Measurements from ENCODE around the gene CRIP3.
"Not testable (repeated sequence)": the region's sequence is repeated elsewhere in the genome, so short reads cannot be mapped to it uniquely, and the experiment has no call there.

The CRIP3 gene

DNA sequence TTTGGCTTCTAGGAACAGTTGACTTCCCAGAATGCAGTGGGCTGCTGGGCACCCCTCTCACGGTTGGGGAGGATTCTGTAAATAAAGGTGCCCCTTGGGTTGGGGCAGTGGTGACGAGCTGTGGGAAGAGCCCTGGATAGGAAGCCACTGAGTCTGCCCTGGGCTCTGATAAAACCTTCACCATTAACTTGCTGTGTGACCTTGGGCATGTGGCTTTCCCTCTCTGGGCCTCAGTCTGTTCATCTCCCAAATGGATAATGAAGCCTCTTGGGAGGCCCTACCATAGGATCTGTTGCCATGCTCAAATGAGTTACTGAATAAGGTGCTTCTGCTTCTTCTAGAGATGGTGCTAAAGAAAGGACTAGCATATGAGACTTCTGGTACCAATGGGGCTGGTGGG is 3.7 kb downstream of the CRIP3 start:
- no peak for DNase-seq

DNA sequence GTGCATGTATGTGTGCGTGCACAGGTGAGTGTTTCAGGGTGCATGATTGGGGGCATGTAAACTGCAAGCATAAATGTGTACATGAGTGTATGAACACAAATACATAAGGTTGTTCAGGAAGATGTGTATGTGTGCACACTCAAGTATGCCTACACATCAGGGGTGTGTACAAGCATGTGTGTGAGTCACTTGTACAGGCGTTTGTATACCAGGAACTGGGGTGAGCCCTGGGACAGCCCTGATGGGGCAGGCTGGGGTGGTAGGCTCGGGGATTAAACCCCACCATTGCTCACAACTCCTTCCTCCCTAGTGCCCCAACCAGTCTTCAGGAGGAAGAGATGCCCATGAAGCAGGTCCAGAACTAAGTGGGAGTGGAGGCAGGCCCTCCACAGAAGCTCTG is 4.3 kb downstream of the CRIP3 start:
- no peak for DNase-seq

- DNase-seq: no peak
Measured at GRCh38 chr6:43303751-43304331, 4.8 kb downstream of the CRIP3 start.

DNA sequence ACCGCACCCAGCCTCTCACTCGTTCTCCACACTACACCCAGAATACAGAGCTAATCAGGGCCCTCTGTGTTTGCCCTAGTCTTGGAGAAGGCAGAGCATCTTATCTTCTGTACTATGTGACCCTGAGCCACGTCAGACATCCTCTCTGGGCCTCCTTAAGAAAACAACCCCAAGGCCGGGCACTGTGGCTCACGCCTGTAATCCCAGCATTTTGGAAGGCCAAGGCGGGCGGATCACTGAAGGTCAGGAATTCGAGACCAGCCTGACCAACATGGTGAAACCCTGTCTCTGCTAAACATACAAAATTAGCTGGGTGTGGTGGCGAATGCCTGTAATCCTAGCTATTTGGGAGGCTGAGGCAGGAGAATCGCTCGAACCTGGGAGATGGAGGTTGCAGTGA is 5.6 kb downstream of the CRIP3 start:
- not testable (repeated sequence) for DNase-seq

DNA sequence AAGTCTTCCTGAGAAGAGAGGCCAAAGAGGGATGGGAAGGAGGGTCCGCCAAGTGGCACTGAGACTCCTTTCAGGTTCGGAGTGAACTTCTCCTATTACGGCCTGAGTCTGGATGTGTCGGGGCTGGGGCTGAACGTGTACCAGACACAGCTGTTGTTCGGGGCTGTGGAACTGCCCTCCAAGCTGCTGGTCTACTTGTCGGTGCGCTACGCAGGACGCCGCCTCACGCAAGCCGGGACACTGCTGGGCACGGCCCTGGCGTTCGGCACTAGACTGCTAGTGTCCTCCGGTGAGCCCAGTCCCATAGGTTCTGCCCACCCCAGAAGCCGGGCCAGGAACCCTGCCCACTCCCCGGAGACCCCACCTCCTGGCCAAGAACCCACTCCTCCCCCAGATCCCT is 6.5 kb downstream of the CRIP3 start:
- no peak for DNase-seq

GRCh38 chr6:43301081-43301870 is 7.3 kb downstream of the CRIP3 start:
- DNase-seq: no peak

DNA sequence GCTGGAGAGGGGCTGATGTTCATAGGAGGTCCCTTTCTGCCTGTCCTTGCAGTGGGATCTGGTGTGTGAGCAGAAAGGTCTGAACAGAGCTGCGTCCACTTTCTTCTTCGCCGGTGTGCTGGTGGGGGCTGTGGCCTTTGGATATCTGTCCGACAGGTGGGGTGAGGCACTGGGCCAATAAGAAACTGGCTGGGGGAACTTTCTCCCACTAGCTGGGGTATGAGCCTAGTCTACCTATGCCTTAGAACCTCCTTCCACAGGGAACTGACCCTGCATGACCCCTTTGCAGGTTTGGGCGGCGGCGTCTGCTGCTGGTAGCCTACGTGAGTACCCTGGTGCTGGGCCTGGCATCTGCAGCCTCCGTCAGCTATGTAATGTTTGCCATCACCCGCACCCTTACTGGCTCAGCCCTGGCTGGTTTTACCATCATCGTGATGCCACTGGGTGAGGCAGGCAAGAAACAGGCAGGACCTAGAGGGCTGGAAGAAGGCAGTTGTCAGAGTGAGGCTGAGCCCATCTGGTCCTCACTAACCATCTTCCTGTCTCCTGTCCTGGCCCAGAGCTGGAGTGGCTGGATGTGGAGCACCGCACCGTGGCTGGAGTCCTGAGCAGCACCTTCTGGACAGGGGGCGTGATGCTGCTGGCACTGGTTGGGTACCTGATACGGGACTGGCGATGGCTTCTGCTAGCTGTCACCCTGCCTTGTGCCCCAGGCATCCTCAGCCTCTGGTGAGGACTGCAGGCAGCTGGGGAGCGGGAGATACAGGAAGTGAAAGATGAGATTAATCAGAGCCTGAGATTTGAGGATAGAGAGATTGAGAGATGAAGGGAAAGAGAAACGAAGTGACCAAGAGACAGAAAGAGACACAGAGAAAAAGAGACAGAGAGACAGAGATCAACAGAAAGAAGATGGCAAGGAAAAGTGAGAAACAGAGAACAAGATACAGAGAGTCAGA is 9.0 kb downstream of the CRIP3 start:
- no peak for DNase-seq

DNA sequence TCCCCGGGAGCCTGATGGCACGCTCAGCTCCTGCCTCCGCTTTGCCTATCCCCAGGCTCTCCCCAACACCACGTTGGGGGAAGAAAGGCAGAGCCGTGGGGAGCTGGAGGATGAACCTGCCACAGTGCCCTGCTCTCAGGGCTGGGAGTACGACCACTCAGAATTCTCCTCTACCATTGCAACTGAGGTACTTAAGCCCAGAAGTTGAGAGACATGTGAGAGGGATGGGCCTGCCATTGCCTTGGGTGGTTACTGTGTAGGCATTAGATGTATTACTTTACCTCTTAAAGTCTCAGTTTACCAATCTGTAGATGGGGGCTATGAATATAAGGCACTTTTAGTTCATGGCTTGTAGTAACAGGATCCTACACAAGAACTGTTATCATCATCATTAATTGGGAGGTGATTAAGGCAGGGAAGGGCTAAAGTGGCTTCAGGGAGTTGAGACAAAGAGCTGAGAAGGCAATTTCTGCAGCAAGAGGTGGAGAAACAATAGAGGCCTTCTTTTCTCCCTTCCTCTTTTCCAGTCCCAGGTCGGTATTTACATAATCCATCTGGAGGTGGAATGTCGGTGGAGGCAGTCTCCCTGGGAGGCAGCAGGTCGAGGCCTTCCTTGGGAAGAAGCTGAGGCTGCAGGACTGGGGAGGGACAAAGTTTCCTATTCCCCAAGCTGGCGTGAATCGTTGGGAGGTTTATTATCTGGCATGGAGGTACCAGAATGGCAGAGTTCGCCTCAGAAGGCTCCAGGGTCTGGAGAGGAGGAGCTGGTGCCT is 9.9 kb downstream of the CRIP3 start:
- DNase-seq: no peak

GRCh38 chr6:43297644-43298564 is 10.7 kb downstream of the CRIP3 start, which contains the start of gene SLC22A7:
SLC22A7 (plus strand) TSS chr6:43298260; CDS start chr6:43298359, 99 bp downstream.
- no peak for DNase-seq

DNA sequence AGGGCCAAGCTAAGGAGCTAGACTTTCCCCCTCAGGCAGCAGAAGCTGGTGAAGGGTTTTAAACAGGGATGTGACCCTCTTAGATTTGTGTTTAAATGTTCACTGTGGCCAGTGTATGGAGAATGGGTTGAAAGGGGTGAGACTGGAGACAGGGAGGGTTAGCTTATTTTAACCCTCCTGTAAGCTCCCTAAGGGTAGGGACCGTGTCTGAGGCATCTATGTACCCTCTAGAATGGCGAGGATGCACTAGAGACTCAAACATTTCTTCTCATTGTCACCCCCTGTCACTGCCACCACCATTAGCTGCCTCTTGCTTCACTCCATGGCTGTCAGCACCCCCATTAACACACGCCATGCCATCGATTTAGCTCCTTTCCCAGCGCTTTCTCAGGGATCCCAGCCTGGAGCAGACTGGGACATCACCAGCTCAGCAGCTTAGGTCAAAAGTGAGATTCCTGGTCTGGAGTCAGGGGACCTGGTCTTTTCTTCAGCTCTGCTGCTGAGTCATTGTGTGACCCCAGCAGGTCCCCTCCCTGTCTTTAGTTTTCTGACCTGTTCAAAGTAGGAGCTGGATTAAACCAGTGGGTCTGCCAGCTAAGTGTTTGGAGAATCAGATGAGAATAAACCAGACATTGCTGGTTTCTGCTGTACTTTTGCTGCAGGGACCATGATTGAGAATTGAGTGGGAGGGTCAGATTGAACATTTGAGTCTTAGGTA is 11.7 kb downstream of the CRIP3 start:
- DNase-seq: no peak

- no peak for DNase-seq
Measured at GRCh38 chr6:43295456-43295855, 13.2 kb downstream of the CRIP3 start.

DNA sequence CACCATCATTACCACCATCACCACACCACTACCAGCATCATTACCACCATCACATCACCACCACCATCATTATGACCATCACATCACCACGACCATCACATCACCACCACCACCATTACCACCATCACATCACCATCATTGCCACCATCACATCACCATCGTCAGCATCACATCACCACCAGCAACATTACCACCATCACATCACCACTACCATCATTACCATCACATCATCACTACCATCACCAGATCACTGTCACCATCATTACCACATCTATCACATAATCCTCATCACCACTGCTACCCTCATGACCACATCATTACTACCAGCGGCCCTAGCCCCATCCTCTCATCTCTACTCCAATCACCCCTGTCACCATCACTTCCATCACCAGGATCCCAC is 14.1 kb downstream of the CRIP3 start:
- no peak for DNase-seq

- DNase-seq: no peak
Measured at GRCh38 chr6:43293698-43294097, 14.9 kb downstream of the CRIP3 start.

DNA sequence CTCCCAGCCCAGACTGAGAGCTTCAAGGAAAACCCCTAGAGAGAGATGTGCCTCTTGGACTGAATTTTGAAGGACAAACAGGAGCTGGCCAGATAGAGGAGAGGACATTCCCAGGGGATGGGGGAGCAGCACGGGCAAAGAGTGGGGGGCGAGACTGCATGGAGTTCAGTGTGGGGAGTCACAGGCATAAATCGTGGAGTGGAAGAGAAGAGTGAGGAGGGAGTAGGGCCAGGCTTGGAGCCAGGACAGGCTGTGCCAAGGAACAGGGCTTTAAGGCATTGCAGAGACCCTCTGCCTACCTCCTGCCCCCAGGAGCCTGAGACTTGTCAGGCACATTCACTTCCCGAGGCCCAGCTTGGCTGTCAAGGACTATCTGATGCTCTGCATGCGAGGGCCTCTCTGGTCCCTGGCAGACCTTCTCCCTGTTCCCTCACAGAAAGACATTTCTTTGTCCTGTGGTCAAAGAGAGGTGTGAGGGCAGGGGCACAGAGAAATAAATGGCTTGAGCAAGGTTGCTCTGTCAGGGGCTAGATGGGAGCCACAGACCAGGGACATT is 15.8 kb downstream of the CRIP3 start:
- DNase-seq: no peak

DNA sequence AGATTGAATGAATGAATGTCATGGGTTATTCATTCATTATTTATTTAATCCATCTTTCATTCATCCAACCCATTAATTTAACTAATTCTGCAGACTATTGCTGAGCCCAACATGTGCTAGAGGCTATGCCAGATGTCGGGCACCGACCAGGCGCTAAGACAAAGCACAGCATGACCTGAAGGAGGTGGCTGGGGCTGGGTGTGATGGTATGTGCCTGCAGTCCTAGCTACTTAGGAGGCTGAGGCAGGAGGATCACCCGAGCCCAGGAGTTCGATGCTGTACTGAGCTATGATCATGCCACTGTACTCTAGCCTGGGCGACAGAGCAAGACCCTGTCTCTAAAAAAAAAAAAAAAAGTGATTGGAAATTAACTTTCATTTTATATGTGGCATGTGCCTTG is 16.3 kb downstream of the CRIP3 start:
- DNase-seq: no peak

- DNase-seq: no peak
Measured at GRCh38 chr6:43291708-43292107, 16.9 kb downstream of the CRIP3 start.

DNA sequence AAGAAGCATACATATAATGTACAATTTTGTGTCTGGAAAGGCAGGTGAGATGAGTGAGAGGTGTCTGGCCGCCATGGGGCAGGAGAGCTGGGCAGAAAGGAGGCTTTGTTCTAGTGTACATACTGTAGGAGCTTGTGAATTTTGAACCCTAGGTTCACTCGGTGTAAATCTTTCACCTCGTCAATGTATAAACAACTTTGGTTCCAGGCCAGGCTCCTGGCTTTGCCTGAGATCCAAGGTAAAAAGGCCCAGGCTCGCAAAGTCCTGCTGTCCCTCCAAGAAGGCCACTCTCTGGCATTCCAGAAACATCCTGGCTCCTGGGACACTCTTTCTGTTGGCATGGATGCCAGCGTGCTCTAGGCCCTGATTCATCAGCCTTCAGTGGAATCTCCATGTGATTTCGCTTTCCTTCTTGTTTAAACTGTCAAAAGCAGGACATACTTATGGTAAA is 17.7 kb downstream of the CRIP3 start:
- no peak for DNase-seq

- no peak for DNase-seq
Measured at GRCh38 chr6:43290339-43290904, 18.2 kb downstream of the CRIP3 start.

- DNase-seq: no peak
Measured at GRCh38 chr6:43287717-43288679, 20.6 kb downstream of the CRIP3 start.
